Measurements from ENCODE around the gene SLC38A2.

DNA sequence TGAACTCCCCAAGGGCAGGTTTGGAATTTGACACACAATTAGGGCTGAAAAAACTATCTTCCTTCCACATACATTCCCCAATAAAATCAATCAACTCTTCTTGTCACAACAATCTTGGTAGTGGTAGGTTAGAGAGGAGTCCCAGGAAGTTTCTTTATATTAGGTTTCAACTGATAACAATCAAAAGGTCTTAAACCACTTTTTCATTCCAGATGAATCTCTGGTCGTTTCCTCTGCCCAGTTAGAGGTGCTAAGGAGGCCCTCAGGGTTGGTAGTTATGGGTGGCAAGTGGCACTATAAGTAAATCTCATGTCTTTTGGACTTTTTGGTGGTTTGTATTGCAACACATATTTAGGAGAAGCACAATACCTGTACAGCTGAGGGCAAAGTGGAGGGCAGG lies 1.7 kb upstream of the SLC38A2 start:
- TF ChIP-seq, protein P1, sequence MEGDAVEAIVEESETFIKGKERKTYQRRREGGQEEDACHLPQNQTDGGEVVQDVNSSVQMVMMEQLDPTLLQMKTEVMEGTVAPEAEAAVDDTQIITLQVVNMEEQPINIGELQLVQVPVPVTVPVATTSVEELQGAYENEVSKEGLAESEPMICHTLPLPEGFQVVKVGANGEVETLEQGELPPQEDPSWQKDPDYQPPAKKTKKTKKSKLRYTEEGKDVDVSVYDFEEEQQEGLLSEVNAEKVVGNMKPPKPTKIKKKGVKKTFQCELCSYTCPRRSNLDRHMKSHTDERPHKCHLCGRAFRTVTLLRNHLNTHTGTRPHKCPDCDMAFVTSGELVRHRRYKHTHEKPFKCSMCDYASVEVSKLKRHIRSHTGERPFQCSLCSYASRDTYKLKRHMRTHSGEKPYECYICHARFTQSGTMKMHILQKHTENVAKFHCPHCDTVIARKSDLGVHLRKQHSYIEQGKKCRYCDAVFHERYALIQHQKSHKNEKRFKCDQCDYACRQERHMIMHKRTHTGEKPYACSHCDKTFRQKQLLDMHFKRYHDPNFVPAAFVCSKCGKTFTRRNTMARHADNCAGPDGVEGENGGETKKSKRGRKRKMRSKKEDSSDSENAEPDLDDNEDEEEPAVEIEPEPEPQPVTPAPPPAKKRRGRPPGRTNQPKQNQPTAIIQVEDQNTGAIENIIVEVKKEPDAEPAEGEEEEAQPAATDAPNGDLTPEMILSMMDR (conservative IDR thresholded peaks at IDR 0.05; ENCODE audit: low read depth in 2 of 2): no peak
- no peak for TF ChIP-seq CREB1 (CRISPR knock-in tag; IDR thresholded peaks at IDR 0.05; ENCODE audit: low read depth)
- no peak for TF ChIP-seq EZH2 (IDR thresholded peaks at IDR 0.05; ENCODE audit: low read depth, unreplicated experiment)
- no peak for TF ChIP-seq ZNF331 (CRISPR knock-in tag; IDR thresholded peaks at IDR 0.05; ENCODE audit: low read depth)
- TF ChIP-seq POLR2AphosphoS5 (IDR thresholded peaks at IDR 0.05; ENCODE audit: low read depth): no peak

Data from GM23338 (cell line).